Measurements from ENCODE around the gene EZH1. TPM values are rescaled to one million over a fixed set of nuclear protein-coding genes. Genes with fewer than 3 reads are reported as not detected.

EZH1 gene
- total and polyA plus RNA-seq, 2 of the 4 experiments (the other 2 are of a cell fraction), result 17.6 to 27.3 TPM

DNA sequence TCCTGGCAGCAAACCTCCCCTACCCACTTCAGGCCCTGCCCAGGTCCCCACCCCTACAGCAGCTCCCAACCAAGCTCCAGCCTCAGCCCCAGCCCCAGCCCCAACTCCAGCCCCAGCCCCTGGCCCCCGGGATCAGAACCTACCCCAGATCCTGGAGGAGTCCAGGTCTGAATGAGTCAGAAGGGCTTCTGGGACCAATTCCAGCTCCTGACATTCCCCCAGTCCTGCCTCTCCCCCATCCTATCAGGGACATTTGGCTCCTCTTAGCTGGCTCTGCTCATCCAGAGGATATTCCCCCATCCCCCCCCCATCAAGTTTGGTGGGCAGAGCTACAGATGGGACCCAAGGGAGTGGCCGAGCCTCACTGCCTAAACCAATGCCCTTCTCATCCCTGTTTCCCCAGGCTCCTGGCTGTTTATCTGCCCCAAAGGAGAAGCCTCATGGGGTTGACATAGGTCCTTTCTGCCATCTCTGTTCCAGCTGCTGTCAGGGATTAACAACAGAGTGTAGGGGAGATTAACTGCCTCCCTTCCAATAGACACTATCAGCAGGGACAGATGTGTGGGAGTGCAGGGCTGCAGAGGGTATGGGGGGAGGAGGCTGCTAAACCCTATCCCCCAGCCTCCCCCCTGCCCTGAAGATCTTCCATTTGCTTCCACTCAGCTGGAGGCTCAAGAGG lies 46.0 kb downstream of the EZH1 start:
- intact Hi-C loops (cut with micrococcal nuclease), result no loop called here
- TF ChIP-seq POLR2A (IDR thresholded peaks at IDR 0.05; ENCODE audit: low read depth, low read length) (no peak), MAFK (IDR thresholded peaks at IDR 0.05; ENCODE audit: low read depth, low read length) (no peak), FOS (IDR thresholded peaks at IDR 0.05; ENCODE audit: low read depth, low read length) (no peak), RFX5 (IDR thresholded peaks at IDR 0.05; ENCODE audit: low read depth, low read length) (no peak), RCOR1 (IDR thresholded peaks at IDR 0.05; ENCODE audit: insufficient replicate concordance, low read length) (no peak), MXI1 (IDR thresholded peaks at IDR 0.05; ENCODE audit: borderline replicate concordance, low read depth, low read length) (no peak), BHLHE40 (IDR thresholded peaks at IDR 0.05; ENCODE audit: low read depth, low read length) (no peak), CEBPB (IDR thresholded peaks at IDR 0.05; ENCODE audit: low read depth, low read length) (no peak), CHD1 (IDR thresholded peaks at IDR 0.05; ENCODE audit: low read depth, low read length) (no peak), SMC3 (IDR thresholded peaks at IDR 0.05; ENCODE audit: low read depth, low read length) (no peak), RAD21 (IDR thresholded peaks at IDR 0.05; ENCODE audit: low read length) (no peak), NFE2L2 (IDR thresholded peaks at IDR 0.05; ENCODE audit: low read depth, low read length) (no peak)
- TF ChIP-seq, protein P1, sequence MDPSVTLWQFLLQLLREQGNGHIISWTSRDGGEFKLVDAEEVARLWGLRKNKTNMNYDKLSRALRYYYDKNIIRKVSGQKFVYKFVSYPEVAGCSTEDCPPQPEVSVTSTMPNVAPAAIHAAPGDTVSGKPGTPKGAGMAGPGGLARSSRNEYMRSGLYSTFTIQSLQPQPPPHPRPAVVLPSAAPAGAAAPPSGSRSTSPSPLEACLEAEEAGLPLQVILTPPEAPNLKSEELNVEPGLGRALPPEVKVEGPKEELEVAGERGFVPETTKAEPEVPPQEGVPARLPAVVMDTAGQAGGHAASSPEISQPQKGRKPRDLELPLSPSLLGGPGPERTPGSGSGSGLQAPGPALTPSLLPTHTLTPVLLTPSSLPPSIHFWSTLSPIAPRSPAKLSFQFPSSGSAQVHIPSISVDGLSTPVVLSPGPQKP (IDR thresholded peaks at IDR 0.05; ENCODE audit: borderline replicate concordance, low read depth, low read length), result no peak
- TF ChIP-seq, protein P2, sequence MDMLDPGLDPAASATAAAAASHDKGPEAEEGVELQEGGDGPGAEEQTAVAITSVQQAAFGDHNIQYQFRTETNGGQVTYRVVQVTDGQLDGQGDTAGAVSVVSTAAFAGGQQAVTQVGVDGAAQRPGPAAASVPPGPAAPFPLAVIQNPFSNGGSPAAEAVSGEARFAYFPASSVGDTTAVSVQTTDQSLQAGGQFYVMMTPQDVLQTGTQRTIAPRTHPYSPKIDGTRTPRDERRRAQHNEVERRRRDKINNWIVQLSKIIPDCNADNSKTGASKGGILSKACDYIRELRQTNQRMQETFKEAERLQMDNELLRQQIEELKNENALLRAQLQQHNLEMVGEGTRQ (IDR thresholded peaks at IDR 0.05; ENCODE audit: low read depth, low read length), result no peak
- TF ChIP-seq, protein P3, sequence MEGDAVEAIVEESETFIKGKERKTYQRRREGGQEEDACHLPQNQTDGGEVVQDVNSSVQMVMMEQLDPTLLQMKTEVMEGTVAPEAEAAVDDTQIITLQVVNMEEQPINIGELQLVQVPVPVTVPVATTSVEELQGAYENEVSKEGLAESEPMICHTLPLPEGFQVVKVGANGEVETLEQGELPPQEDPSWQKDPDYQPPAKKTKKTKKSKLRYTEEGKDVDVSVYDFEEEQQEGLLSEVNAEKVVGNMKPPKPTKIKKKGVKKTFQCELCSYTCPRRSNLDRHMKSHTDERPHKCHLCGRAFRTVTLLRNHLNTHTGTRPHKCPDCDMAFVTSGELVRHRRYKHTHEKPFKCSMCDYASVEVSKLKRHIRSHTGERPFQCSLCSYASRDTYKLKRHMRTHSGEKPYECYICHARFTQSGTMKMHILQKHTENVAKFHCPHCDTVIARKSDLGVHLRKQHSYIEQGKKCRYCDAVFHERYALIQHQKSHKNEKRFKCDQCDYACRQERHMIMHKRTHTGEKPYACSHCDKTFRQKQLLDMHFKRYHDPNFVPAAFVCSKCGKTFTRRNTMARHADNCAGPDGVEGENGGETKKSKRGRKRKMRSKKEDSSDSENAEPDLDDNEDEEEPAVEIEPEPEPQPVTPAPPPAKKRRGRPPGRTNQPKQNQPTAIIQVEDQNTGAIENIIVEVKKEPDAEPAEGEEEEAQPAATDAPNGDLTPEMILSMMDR (conservative IDR thresholded peaks at IDR 0.05; ENCODE audit: low read depth, low read length), result no peak

More for the DNA sequence above, 46.0 kb downstream of the EZH1 start:
- no peak overlapping the region for H2BK15ac ChIP-seq (ENCODE audit: low read depth, low read length)
- H3K36me3 ChIP-seq (ENCODE audit: control insufficient read depth, insufficient read depth, low read length), result peaks cover 44% of the 10 kb centered on the region
- peak overlapping the region; percentile 53 for H2AFZ ChIP-seq (replicated peaks; ENCODE audit: low read length, poor library complexity)
- no peaks in the 10 kb centered on the region for H3K9me3 ChIP-seq (ENCODE audit: control insufficient read depth, insufficient read depth, low read length)
- H3K27ac ChIP-seq (ENCODE audit: insufficient read depth, low read length), result no peak overlapping the region
- DNase-seq (peak; percentile 87), ATAC-seq (ENCODE audit: low read depth) (peak; percentile 90)
- in situ Hi-C loops (cut with MboI; ENCODE audit: low sequenced_read_pairs), result loop anchor here (25.0 kb wide), 1 partner anchor 613 kb away; no protein-coding TSS in a partner anchor
- no peak overlapping the region for H3K4me2 ChIP-seq (ENCODE audit: low read depth, low read length)
- no peak overlapping the region for H4K91ac ChIP-seq (ENCODE audit: insufficient read depth, low read depth, low read length)
- ChIA-PET CTCF (interaction anchor here (0.6 kb wide), 1 partner anchor 16 kb away, joined by 3 read pairs; no protein-coding TSS in a partner anchor), POLR2A (ENCODE audit: unreplicated experiment) (interaction anchor here (0.6 kb wide), 1 partner anchor 306 kb away, joined by 7 read pairs; no protein-coding TSS in a partner anchor)
- no CpG with 5 or more reads among the region's 2 CpGs for WGBS, 2 experiments (ENCODE audit: extremely low coverage in 2 of 2, insufficient read length in 1 of 2)
- no peak overlapping the region for H3K4me3 ChIP-seq (ENCODE audit: insufficient read depth, low read depth, low read length)
- H3K4me1 ChIP-seq (ENCODE audit: control insufficient read depth, insufficient read depth, low read length), result peaks cover 3% of the 10 kb centered on the region; the same call in 1 of the 2 replicates
- H3K79me1 ChIP-seq (ENCODE audit: low read depth in 1 of 2, low read length in 2 of 2), result no peaks in the 10 kb centered on the region
- H3K18ac ChIP-seq (ENCODE audit: low read depth, low read length), result no peak overlapping the region
- no peak overlapping the region; the same call in 1 of the 2 replicates for H3K23ac ChIP-seq (ENCODE audit: low read depth, low read length)
- dilution Hi-C loops (cut with HindIII; ENCODE audit: low sequenced_read_pairs, unreplicated experiment), result no loop called here
- peaks cover 5% of the 10 kb centered on the region; the same call in 1 of the 2 replicates for H3K9me1 ChIP-seq (ENCODE audit: insufficient read depth, low read length)
- H2BK120ac ChIP-seq (ENCODE audit: low read depth, low read length), result no peak overlapping the region
- TSS peak; percentile 96 for BruUV-seq (replicated peaks)
- no peak overlapping the region for H2BK20ac ChIP-seq (ENCODE audit: low read depth, low read length)
- no peak overlapping the region for H3K56ac ChIP-seq (ENCODE audit: extremely low read depth, insufficient read depth, low read length)
- peak overlapping the region in 1 of 2 experiments; percentile 19; a peak in 1 of 4 replicates for H4K8ac ChIP-seq (ENCODE audit: low read depth in 2 of 2, low read length in 2 of 2)
- H2BK5ac ChIP-seq (ENCODE audit: low read depth, low read length, poor library complexity, severe bottlenecking), result no peak overlapping the region
- 0 out of 2 replicates have a peak overlapping the region, but pooled peaks have one; percentile 7 for H3K4ac ChIP-seq (ENCODE audit: low read depth, low read length)
- no peaks in the 10 kb centered on the region; the same call in 1 of the 2 replicates for H4K20me1 ChIP-seq (ENCODE audit: insufficient read depth, low read length)
- peak overlapping the region; percentile 11; the same call in 1 of the 2 replicates for H2AK5ac ChIP-seq (ENCODE audit: low read depth, low read length)
- no peak overlapping the region for H3K9ac ChIP-seq (ENCODE audit: low read depth, low read length)
- no peak overlapping the region for H4K5ac ChIP-seq (ENCODE audit: low read depth, low read length)
- H3K27me3 ChIP-seq (ENCODE audit: control insufficient read depth, insufficient read depth, low read length), result no peaks in the 10 kb centered on the region
- H2AK9ac ChIP-seq (replicated peaks; ENCODE audit: low read depth, low read length, poor library complexity), result peak overlapping the region; percentile 80
- H3K14ac ChIP-seq (replicated peaks; ENCODE audit: low read depth, low read length), result no peak overlapping the region

Measured in IMR-90 (cell line).